ENCODE data around the gene SUMO2. TPM values are rescaled to one million over a fixed set of nuclear protein-coding genes. Genes with fewer than 3 reads are reported as not detected.
A peak's percentile ranks its signal among the peaks of the same experiment; 100 is the strongest.
"Not testable (repeated sequence)": the region's sequence is repeated elsewhere in the genome, so short reads cannot be mapped to it uniquely, and the experiment has no call there.

The SUMO2 gene
- total RNA-seq, 1 donor from 2014 or later = 649 TPM

DNA sequence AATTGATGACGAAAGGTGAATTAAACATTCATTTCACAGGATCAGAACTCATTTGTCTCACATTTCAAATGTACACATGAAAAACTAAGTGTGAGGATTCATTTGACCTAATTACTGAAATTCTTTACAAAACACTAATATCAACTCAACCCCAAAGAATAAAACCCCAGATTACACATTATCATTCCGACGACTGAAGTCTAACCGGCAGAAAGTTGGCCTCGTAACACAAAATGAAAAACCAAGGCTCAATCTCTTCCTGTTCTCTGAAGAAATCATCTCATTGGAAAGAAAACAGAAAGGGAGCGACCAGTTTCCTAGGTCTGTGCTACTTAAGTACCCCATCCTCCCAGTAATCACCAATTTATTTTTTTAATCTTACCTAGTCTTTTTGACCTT, 30.2 kb downstream of the SUMO2 start:
- Mint-ChIP-seq H3K27me3 (ENCODE audit: insufficient read depth) (no peaks in the 10 kb centered on the region), H3K36me3 (ENCODE audit: low read depth) (peaks cover 24% of the 10 kb centered on the region), H3K27ac (peak overlapping the region; percentile 93), H3K4me1 (ENCODE audit: low read depth) (peaks cover 47% of the 10 kb centered on the region), H3K4me3 (peak overlapping the region; percentile 97), H3K9me3 (no peaks in the 10 kb centered on the region)
- no peak for DNase-seq (ENCODE audit: low spot score)
- intact Hi-C loops (cut with micrococcal nuclease) = loop anchor here (5.0 kb wide), 1 partner anchor 105 kb away; the partner anchor contains the start of genes ATP5PD and KCTD2

DNA sequence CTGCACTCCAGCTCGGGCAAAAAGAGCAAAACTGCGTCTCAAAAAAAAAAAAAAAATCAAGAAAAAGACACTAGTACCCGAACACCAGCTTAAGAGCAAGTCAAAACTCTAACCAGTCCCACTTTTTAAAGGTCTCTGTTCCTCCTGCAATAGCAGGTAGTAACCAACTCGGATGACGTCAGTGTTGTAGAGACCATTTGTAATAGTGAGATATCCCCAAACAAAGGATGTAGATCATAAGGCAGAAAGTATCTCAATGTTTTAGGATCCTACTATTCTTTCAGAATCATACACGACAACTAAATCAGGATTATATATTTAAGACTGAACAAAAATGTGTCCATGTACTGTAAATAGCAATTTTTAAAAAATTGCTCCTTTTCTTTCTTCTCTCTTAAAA, 30.8 kb downstream of the SUMO2 start:
- no peaks in the 10 kb centered on the region for H3K9me3 Mint-ChIP-seq
- no peak overlapping the region for H3K27ac Mint-ChIP-seq
- no peak for DNase-seq (ENCODE audit: low spot score)
- peaks cover 30% of the 10 kb centered on the region for H3K36me3 Mint-ChIP-seq (ENCODE audit: low read depth)
- intact Hi-C loops (cut with micrococcal nuclease) = loop anchor here (5.0 kb wide), 1 partner anchor 105 kb away; the partner anchor contains the start of genes ATP5PD and KCTD2
- peak overlapping the region; percentile 97 for H3K4me3 Mint-ChIP-seq
- peaks cover 50% of the 10 kb centered on the region for H3K4me1 Mint-ChIP-seq (ENCODE audit: low read depth)
- no peaks in the 10 kb centered on the region for H3K27me3 Mint-ChIP-seq (ENCODE audit: insufficient read depth)

DNA sequence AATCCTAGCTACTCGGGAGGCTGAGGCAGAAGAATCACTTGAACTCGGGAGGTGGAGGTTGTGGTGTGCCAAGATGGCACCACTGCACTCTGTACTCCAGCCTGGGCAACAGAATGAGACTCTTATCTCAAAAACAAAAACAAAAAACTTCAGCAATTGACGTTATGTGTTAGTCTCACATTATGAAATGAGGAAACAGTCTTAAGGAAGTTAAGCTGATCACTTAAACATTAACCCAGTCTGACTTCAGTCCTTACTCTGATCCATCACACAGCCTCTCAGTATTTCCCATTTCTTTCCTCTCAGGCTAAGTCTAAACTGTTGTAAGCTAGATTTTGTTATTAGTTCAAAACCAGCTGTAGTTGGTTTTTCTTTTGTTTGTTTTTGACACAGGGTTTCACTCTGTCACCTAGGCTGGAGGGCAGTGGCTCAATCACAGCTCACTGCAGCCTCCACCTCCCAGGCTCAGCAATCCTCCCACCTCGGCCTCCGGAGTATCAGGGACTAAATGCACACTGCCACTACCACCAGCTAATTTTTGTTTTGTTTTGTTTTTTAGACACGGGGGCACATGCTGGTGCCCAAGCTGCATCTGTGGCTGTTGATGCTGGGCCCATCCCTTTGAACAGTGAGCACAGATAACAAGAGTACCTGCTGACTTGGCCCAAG, 34.7 kb downstream of the SUMO2 start:
- no peak for DNase-seq (ENCODE audit: low spot score)
- Mint-ChIP-seq H3K4me3 (no peak overlapping the region), H3K27ac (no peak overlapping the region), H3K4me1 (ENCODE audit: low read depth) (peaks cover 37% of the 10 kb centered on the region), H3K36me3 (ENCODE audit: low read depth) (peaks cover 48% of the 10 kb centered on the region), H3K27me3 (ENCODE audit: insufficient read depth) (no peaks in the 10 kb centered on the region), H3K9me3 (no peaks in the 10 kb centered on the region)
- intact Hi-C loops (cut with micrococcal nuclease) = no loop called here

DNA sequence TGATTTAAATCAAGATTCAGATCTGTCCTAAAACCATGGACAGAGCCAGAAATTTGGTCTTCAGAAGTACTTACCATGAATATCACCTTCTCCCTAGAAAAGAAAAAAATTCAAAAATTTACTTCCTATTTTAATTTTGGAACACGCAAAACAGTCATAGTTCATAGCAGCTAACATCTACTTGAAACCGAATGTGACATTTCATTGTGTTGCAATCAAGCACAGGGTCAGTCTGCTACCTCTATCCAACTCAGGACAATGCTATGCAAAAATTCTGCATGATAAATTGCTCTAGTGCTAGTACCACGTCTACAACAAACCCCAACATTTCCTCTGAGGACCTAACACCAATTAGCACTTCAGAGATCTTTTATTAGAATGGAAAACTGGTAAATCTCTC, 36.2 kb downstream of the SUMO2 start:
- H3K4me3 Mint-ChIP-seq = no peak overlapping the region
- H3K36me3 Mint-ChIP-seq (ENCODE audit: low read depth) = peaks cover 40% of the 10 kb centered on the region
- DNase-seq (ENCODE audit: low spot score) = no peak
- peaks cover 27% of the 10 kb centered on the region for H3K4me1 Mint-ChIP-seq (ENCODE audit: low read depth)
- intact Hi-C loops (cut with micrococcal nuclease) = no loop called here
- H3K27me3 Mint-ChIP-seq (ENCODE audit: insufficient read depth) = no peaks in the 10 kb centered on the region
- H3K9me3 Mint-ChIP-seq = no peaks in the 10 kb centered on the region
- H3K27ac Mint-ChIP-seq = peak overlapping the region; percentile 18

DNA sequence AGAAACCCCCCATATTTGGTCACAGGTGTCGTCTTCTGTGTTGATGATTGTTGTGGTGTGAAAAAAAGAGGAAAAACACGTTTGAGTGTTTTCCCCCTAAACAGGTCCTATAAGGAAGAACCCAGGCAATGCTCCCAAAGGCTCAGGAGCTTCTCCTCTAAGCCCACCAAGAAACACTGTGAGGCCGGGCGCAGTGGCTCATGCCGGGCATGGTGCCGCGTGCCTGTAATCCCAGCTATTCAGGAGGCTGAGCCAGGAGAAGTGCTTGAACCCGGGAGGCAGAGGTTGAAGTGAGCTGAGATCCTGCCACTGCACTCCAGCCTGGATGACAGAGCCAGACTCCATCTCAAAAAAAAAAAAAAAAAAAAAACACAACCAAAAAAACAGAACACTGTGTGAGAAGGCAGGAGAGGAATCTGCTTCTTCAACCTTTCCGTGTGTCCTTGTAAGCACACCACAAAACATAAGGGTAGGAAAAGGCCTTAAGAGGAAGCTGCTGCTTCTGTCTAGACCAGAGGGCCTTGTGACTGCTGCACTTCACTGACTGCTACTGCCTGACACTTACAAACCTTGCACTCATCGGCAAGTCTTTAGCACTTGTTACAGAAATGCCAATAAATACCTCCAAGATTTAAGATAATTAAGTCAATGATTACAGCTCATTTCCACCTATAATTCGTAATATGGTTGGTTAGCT, 37.8 kb downstream of the SUMO2 start:
- H3K9me3 Mint-ChIP-seq = no peaks in the 10 kb centered on the region
- peaks cover 39% of the 10 kb centered on the region for H3K4me1 Mint-ChIP-seq (ENCODE audit: low read depth)
- DNase-seq (ENCODE audit: low spot score) = no peak
- H3K27me3 Mint-ChIP-seq (ENCODE audit: insufficient read depth) = no peaks in the 10 kb centered on the region
- intact Hi-C loops (cut with micrococcal nuclease) = no loop called here
- H3K4me3 Mint-ChIP-seq = no peak overlapping the region
- H3K27ac Mint-ChIP-seq = no peak overlapping the region
- H3K36me3 Mint-ChIP-seq (ENCODE audit: low read depth) = peaks cover 47% of the 10 kb centered on the region

DNA sequence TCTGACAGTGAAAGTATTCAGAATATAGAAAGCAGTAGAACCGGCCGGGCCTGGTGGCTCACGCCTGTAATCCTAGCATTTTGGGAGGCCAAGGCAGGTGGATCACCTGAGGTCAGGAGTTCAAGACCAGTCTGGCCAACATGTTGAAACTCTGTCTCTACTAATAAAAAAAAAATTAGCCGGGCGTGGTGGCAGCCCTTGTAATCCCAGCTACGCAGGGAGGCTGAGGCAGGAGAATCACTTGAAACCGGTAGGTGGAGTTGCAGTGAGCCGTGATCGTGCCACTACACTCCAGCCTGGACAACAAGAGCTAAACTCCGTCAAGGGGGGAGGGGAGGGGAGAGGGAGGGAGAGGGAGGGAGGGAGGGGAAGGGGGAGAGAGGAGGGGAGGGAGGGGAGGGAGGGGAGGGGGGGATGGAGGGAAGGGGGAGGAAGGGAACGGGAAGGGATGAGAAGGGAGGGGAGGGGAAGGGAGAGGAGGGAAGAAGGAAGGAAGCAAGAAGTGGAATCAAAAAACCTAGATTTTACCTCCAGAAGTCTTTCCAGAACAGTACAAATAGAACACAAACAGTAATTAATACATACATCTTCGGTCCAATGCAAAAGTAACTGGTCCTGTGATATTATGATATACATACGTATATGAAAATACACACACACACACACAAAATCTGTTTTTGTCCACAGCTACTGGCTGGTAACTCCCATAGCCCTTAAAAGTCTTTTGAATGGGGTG, 40.4 kb downstream of the SUMO2 start:
- H3K9me3 Mint-ChIP-seq = no peaks in the 10 kb centered on the region
- H3K4me1 Mint-ChIP-seq (ENCODE audit: low read depth) = peaks cover 21% of the 10 kb centered on the region
- no peak overlapping the region for H3K27ac Mint-ChIP-seq
- peaks cover 34% of the 10 kb centered on the region for H3K36me3 Mint-ChIP-seq (ENCODE audit: low read depth)
- intact Hi-C loops (cut with micrococcal nuclease) = no loop called here
- H3K4me3 Mint-ChIP-seq = no peak overlapping the region
- H3K27me3 Mint-ChIP-seq (ENCODE audit: insufficient read depth) = no peaks in the 10 kb centered on the region
- no peak for DNase-seq (ENCODE audit: low spot score)

DNA sequence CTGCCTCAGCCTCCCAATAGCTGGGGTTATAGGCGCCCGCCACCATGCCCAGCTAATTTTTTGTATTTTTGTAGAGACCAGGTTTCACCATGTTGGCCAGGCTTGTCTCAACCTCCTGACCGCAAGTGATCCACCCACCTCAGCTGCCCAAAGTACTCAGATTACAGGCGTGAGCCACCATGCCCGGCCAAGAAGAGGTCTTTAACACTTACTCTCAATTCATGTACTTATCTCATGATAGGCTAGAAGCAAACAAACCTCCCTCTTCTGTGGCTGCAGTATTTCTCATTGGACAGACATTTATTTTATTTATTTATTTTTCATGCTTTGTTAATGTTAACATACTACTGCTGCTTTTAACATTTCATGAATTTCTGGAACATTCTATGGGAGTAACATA, 44.2 kb downstream of the SUMO2 start:
- intact Hi-C loops (cut with micrococcal nuclease) = no loop called here
- H3K36me3 Mint-ChIP-seq (ENCODE audit: low read depth) = peaks cover 27% of the 10 kb centered on the region
- H3K4me1 Mint-ChIP-seq (ENCODE audit: low read depth) = peaks cover 16% of the 10 kb centered on the region
- no peak overlapping the region for H3K4me3 Mint-ChIP-seq
- no peak overlapping the region for H3K27ac Mint-ChIP-seq
- no peaks in the 10 kb centered on the region for H3K9me3 Mint-ChIP-seq
- DNase-seq (ENCODE audit: low spot score) = no peak
- H3K27me3 Mint-ChIP-seq (ENCODE audit: insufficient read depth) = no peaks in the 10 kb centered on the region

DNA sequence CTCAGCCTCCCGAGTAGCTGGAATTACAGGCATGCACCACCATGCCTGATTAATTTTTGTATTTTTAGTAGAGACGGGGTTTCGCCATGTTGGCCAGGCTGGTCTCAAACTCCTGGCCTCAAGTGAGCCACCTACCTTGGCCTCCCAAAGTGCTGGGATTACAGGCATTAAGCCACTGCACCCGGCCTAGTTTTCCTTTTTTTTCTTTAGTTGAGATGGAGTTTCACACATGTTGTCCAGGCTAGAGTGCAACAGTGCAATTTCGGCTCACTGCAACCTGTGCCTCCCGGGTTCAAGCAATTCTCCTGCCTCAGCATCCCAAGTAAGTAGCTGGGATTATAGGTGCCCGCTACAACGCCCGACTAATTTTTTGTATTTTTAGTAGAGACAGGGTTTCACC, 45.0 kb downstream of the SUMO2 start:
- DNase-seq (ENCODE audit: low spot score); H3K4me3 Mint-ChIP-seq; H3K27me3 Mint-ChIP-seq (ENCODE audit: insufficient read depth); H3K27ac Mint-ChIP-seq; intact Hi-C loops (cut with micrococcal nuclease); H3K9me3 Mint-ChIP-seq: not testable (repeated sequence)
- H3K4me1 Mint-ChIP-seq (ENCODE audit: low read depth) = peaks cover 16% of the 10 kb centered on the region
- H3K36me3 Mint-ChIP-seq (ENCODE audit: low read depth) = peaks cover 27% of the 10 kb centered on the region

DNA sequence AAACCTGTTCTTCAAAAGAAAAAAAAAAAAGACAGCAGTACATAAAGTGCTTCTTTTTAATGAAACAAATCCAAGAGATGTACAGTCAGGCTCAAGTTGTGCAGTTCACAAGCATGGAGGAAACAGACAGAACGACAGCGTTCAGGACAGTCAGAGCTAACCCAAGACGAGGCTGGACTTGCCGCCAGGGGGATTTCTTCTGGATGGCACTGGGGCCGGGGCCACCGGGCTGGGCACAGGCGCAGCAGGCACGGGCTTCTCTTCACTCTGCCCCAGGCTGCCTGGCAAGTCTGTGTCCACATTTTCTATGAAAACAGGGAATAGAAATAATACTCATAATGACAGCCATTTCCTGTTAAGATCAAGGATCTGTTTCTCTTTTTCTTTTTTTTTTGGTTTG, 46.8 kb downstream of the SUMO2 start:
- Mint-ChIP-seq H3K4me3 (no peak overlapping the region), H3K4me1 (ENCODE audit: low read depth) (peaks cover 11% of the 10 kb centered on the region), H3K36me3 (ENCODE audit: low read depth) (peaks cover 24% of the 10 kb centered on the region), H3K27ac (no peak overlapping the region), H3K27me3 (ENCODE audit: insufficient read depth) (no peaks in the 10 kb centered on the region), H3K9me3 (no peaks in the 10 kb centered on the region)
- no peak for DNase-seq (ENCODE audit: low spot score)
- intact Hi-C loops (cut with micrococcal nuclease) = no loop called here

DNA sequence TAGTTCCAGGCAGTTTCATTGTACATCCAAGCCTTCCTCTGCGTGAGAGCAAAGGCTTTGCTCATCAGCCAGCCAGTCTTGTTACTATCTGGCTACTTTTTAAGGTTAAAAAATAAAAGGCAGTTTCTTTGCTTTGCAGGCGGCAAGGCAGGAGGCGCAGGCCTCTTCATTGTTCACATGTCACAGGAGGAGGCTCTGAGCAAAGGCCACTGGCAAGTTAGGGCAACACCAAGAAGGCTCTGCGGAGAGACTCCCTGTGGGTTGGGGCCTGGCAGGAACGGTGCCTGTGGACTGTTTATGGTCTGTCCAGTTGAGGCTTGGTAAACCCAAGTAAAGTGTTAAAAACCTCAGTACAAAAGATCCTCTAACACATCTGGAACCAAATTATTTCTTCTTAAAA, 47.3 kb downstream of the SUMO2 start:
- Mint-ChIP-seq H3K4me1 (ENCODE audit: low read depth) (peaks cover 10% of the 10 kb centered on the region), H3K27ac (no peak overlapping the region), H3K36me3 (ENCODE audit: low read depth) (peaks cover 26% of the 10 kb centered on the region), H3K4me3 (no peak overlapping the region), H3K9me3 (no peaks in the 10 kb centered on the region), H3K27me3 (ENCODE audit: insufficient read depth) (no peaks in the 10 kb centered on the region)
- DNase-seq (ENCODE audit: low spot score) = no peak
- intact Hi-C loops (cut with micrococcal nuclease) = no loop called here

DNA sequence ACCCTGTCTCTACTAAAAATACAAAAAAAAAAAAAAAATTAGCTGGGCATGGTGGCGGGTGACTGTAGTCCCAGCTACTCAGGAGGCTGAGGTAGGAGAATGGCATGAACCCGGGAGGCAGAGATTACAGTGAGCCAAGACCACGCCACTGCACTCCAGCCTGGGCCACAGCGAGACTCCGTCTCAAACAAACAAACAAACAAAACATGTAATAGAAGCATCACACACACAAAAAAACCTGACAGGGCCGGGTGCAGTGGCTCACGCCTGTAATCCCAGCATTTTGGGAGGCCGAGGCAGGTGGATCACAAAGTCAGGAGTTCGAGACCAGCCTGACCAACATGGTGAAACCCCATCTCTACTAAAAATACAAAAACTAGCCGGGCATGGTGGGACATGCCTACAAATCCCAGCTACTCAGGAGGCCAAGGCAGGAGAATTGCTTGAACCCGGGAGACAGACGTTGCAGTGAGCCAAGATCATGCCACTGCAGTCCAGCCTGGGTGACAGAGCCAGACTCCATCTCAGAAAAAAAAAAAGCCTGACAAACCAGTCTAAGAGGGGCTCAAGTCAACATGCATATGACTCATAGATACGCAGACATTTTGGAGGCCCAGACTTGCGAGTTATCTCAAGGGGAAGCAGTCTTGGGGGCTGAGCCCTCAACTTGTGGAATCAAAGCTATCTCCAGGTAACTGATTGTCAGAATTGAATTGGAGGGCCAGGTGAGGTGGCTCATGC, 49.0 kb downstream of the SUMO2 start:
- intact Hi-C loops (cut with micrococcal nuclease) = loop anchor here (5.0 kb wide), 2 partner anchors 69 to 129 kb away; partner anchors contain the start of genes GGA3 and MRPS7
- Mint-ChIP-seq H3K36me3 (ENCODE audit: low read depth) (peaks cover 24% of the 10 kb centered on the region), H3K4me1 (ENCODE audit: low read depth) (peaks cover 11% of the 10 kb centered on the region)
- H3K4me3 Mint-ChIP-seq; H3K9me3 Mint-ChIP-seq; H3K27ac Mint-ChIP-seq; DNase-seq (ENCODE audit: low spot score); H3K27me3 Mint-ChIP-seq (ENCODE audit: insufficient read depth): not testable (repeated sequence)

DNA sequence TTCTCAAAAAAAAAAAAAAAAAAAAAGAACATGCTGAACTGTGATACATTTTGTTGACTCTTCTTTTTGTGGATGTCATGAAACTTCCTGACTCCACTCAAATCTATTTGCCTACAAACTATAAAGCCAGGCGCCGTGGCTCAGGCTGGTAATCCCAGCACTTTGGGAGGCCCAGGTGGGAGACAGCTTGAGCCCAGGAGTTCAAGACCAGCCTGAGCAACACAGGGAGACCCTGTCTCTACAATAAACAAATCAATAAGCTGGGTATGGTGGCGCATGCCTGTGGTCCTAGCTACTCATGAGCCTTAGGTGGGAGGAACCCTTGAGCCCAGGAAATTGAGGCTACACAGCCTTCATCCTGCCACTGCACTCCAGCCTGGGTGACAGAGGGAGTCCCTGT, 49.8 kb downstream of the SUMO2 start:
- intact Hi-C loops (cut with micrococcal nuclease) = loop anchor here (5.0 kb wide), 2 partner anchors 69 to 129 kb away; partner anchors contain the start of genes GGA3 and MRPS7
- peaks cover 26% of the 10 kb centered on the region for H3K36me3 Mint-ChIP-seq (ENCODE audit: low read depth)
- DNase-seq (ENCODE audit: low spot score) = no peak
- peak overlapping the region; percentile 15 for H3K4me3 Mint-ChIP-seq
- no peaks in the 10 kb centered on the region for H3K27me3 Mint-ChIP-seq (ENCODE audit: insufficient read depth)
- H3K4me1 Mint-ChIP-seq (ENCODE audit: low read depth) = peaks cover 11% of the 10 kb centered on the region
- H3K9me3 Mint-ChIP-seq = no peaks in the 10 kb centered on the region
- H3K27ac Mint-ChIP-seq = no peak overlapping the region
